ENCODE measurements around the gene IFI44. TPM values are rescaled to one million over a fixed set of nuclear protein-coding genes. Genes with fewer than 3 reads are reported as not detected.

The IFI44 gene
- total and polyA plus RNA-seq, 4 donors: 37.5 to 49.1 (median 38.9) TPM

- DNase-seq (no peak), ATAC-seq (ENCODE audit: insufficient read depth, low FRiP score) (no peak)
- H3K36me3 ChIP-seq (ENCODE audit: control insufficient read depth in 4 of 4, insufficient read depth in 4 of 4, low read length in 4 of 4): no peaks in the 10 kb centered on the region
- no peaks in the 10 kb centered on the region for H3K4me1 ChIP-seq (ENCODE audit: control insufficient read depth in 5 of 5, insufficient read depth in 5 of 5, low read length in 5 of 5)
- TF ChIP-seq CTCF (IDR thresholded peaks at IDR 0.05; ENCODE audit: control extremely low read depth, extremely low read depth): no peak
- no peak overlapping the region for H3K9ac ChIP-seq (ENCODE audit: insufficient read depth in 1 of 2, low read length in 2 of 2)
- no peaks in the 10 kb centered on the region for H3K9me3 ChIP-seq (ENCODE audit: control insufficient read depth in 4 of 4, insufficient read depth in 3 of 4, low read length in 3 of 4)
- H3K27me3 ChIP-seq (ENCODE audit: control insufficient read depth in 3 of 3, insufficient read depth in 3 of 3, low read length in 2 of 3): no peaks in the 10 kb centered on the region
- 59 to 68% methylated on average over 4 of the region's 4 CpGs for WGBS, 2 donors
- no peak overlapping the region for H3K27ac ChIP-seq (ENCODE audit: low read depth in 1 of 2, low read length in 1 of 2)
- H3K4me3 ChIP-seq: no peak overlapping the region
Observed at GRCh38 chr1:78691995-78692747, 42.5 kb downstream of the IFI44 start.

- peaks cover 0 to 6% (median 2%) of the 10 kb centered on the region in 4 donors for H3K9me3 ChIP-seq (ENCODE audit: control insufficient read depth in 4 of 4, insufficient read depth in 3 of 4, low read length in 3 of 4)
- no peaks in the 10 kb centered on the region for H3K4me1 ChIP-seq (ENCODE audit: control insufficient read depth in 5 of 5, insufficient read depth in 5 of 5, low read length in 5 of 5)
- no peak overlapping the region for H3K9ac ChIP-seq (ENCODE audit: insufficient read depth in 1 of 2, low read length in 2 of 2)
- DNase-seq: no peak
- no peak overlapping the region for H3K27ac ChIP-seq (ENCODE audit: low read depth in 1 of 2, low read length in 1 of 2)
- no peak for ATAC-seq (ENCODE audit: insufficient read depth, low FRiP score)
- no peak for TF ChIP-seq CTCF (IDR thresholded peaks at IDR 0.05; ENCODE audit: control extremely low read depth, extremely low read depth)
- no peak overlapping the region for H3K4me3 ChIP-seq
- H3K27me3 ChIP-seq (ENCODE audit: control insufficient read depth in 3 of 3, insufficient read depth in 3 of 3, low read length in 2 of 3): no peaks in the 10 kb centered on the region
- no peaks in the 10 kb centered on the region for H3K36me3 ChIP-seq (ENCODE audit: control insufficient read depth in 4 of 4, insufficient read depth in 4 of 4, low read length in 4 of 4)
Observed at GRCh38 chr1:78699813-78700212, 50.2 kb downstream of the IFI44 start.

- Histone ChIP-seq H3K27ac (ENCODE audit: low read depth in 1 of 2, low read length in 1 of 2) (no peak overlapping the region), H3K4me1 (ENCODE audit: control insufficient read depth in 5 of 5, insufficient read depth in 5 of 5, low read length in 5 of 5) (no peaks in the 10 kb centered on the region), H3K9ac (ENCODE audit: insufficient read depth in 1 of 2, low read length in 2 of 2) (no peak overlapping the region), H3K9me3 (ENCODE audit: control insufficient read depth in 4 of 4, insufficient read depth in 3 of 4, low read length in 3 of 4) (peaks cover 0 to 6% (median 2%) of the 10 kb centered on the region in 4 donors), H3K36me3 (ENCODE audit: control insufficient read depth in 4 of 4, insufficient read depth in 4 of 4, low read length in 4 of 4) (no peaks in the 10 kb centered on the region), H3K4me3 (no peak overlapping the region), H3K27me3 (ENCODE audit: control insufficient read depth in 3 of 3, insufficient read depth in 3 of 3, low read length in 2 of 3) (no peaks in the 10 kb centered on the region)
- TF ChIP-seq CTCF (IDR thresholded peaks at IDR 0.05; ENCODE audit: control extremely low read depth, extremely low read depth): no peak
- no peak for DNase-seq
- 76 to 87% methylated on average over 2 of the region's 2 CpGs for WGBS, 2 donors
- no peak for ATAC-seq (ENCODE audit: insufficient read depth, low FRiP score)
Observed at GRCh38 chr1:78702426-78702825, 52.8 kb downstream of the IFI44 start.

- H3K4me1 ChIP-seq (ENCODE audit: control insufficient read depth in 5 of 5, insufficient read depth in 5 of 5, low read length in 5 of 5): no peaks in the 10 kb centered on the region
- no peaks in the 10 kb centered on the region for H3K36me3 ChIP-seq (ENCODE audit: control insufficient read depth in 4 of 4, insufficient read depth in 4 of 4, low read length in 4 of 4)
- peaks cover 0 to 6% (median 2%) of the 10 kb centered on the region in 4 donors for H3K9me3 ChIP-seq (ENCODE audit: control insufficient read depth in 4 of 4, insufficient read depth in 3 of 4, low read length in 3 of 4)
- DNase-seq: no peak
- WGBS, 2 donors: 68 to 70% methylated on average over 4 of the region's 4 CpGs
- TF ChIP-seq CTCF (IDR thresholded peaks at IDR 0.05; ENCODE audit: control extremely low read depth, extremely low read depth): no peak
- no peak overlapping the region for H3K27ac ChIP-seq (ENCODE audit: low read depth in 1 of 2, low read length in 1 of 2)
- no peak overlapping the region for H3K9ac ChIP-seq (ENCODE audit: insufficient read depth in 1 of 2, low read length in 2 of 2)
- ATAC-seq (ENCODE audit: insufficient read depth, low FRiP score): no peak
- no peak overlapping the region for H3K4me3 ChIP-seq
- no peaks in the 10 kb centered on the region for H3K27me3 ChIP-seq (ENCODE audit: control insufficient read depth in 3 of 3, insufficient read depth in 3 of 3, low read length in 2 of 3)
Observed at GRCh38 chr1:78703806-78704205, 54.2 kb downstream of the IFI44 start.

All from lung (tissue), 12 donors.